A673 (cell line): Measurements from ENCODE around the gene FAM184B. TPM values are rescaled to one million over a fixed set of nuclear protein-coding genes. Genes with fewer than 3 reads are reported as not detected.

Experiments
- Bru-seq: library from RNA; stranded (reverse); fragments of 400-500 nt; gene quantifications from one replicate; lab custom pipeline; 2021; lab: Mats Ljungman, UMichigan
- BruChase-seq, 2 experiments: library from RNA; stranded (reverse); fragments of 400-500 nt; gene quantifications; one replicate each; lab custom pipeline; 2021; lab: Mats Ljungman, UMichigan
- BruUV-seq: library from RNA; stranded (reverse); fragments of 400-500 nt; replicated peaks from 2 replicates; lab custom pipeline; 2021; lab: Mats Ljungman, UMichigan
- CTCF ChIA-PET: fragments of 300-600 bp; sonication (Branson Sonifier 250); formaldehyde crosslinking; loops from one replicate; lab custom pipeline; 2022; ENCODE audit warnings: antibody characterized with exemption; lab: Charles Lee
- POLR2A ChIA-PET: fragments of 300-600 bp; sonication (Branson Sonifier 250); formaldehyde crosslinking; loops from one replicate; lab custom pipeline; 2022; ENCODE audit warnings: antibody characterized with exemption; ENCODE audit not compliant: low non-redundant PET; lab: Charles Lee
- DNase-seq: peaks from one replicate; pipeline ENCODE4 v3.0.0-alpha.2; 2015; ENCODE audit warnings: low spot score
- H3K27ac ChIP-seq: fragments of 200-600 bp; sonication (generic); 2 replicates; pipeline ENCODE4 v1.5.1; 2016; ENCODE audit warnings: mixed run types, low read depth, mild to moderate bottlenecking, mixed read lengths, antibody characterized with exemption, low read length; ENCODE audit not compliant: poor library complexity, severe bottlenecking
- H3K27me3 ChIP-seq: fragments of 200-600 bp; sonication (generic); replicated peaks from 2 replicates; pipeline ENCODE4 v1.6.1; 2017; ENCODE audit warnings: mixed run types, low read depth, mild to moderate bottlenecking, mixed read lengths, antibody characterized with exemption, low read length; ENCODE audit not compliant: insufficient read depth, poor library complexity
- H3K36me3 ChIP-seq: fragments of 200-600 bp; sonication (generic); 2 replicates; pipeline ENCODE4 v1.6.1; 2016; ENCODE audit warnings: mixed run types, mild to moderate bottlenecking, mixed read lengths, antibody characterized with exemption, low read length; ENCODE audit not compliant: insufficient read depth, poor library complexity, severe bottlenecking
- H3K4me1 ChIP-seq: fragments of 200-600 bp; sonication (generic); 2 replicates; pipeline ENCODE4 v1.6.1; 2017; ENCODE audit warnings: mixed run types, mild to moderate bottlenecking, mixed read lengths, antibody characterized with exemption, low read length; ENCODE audit not compliant: insufficient read depth, poor library complexity, severe bottlenecking
- H3K4me3 ChIP-seq: fragments of 200-600 bp; sonication (generic); 2 replicates; pipeline ENCODE4 v1.5.1; 2016; ENCODE audit warnings: low read depth, mixed run types, mild to moderate bottlenecking, mixed read lengths, low read length; ENCODE audit not compliant: poor library complexity, severe bottlenecking
- H3K9me3 ChIP-seq: fragments of 200-600 bp; sonication (generic); 2 replicates; pipeline ENCODE4 v1.6.1; 2016; ENCODE audit warnings: mixed run types, low read depth, mild to moderate bottlenecking, mixed read lengths, antibody characterized with exemption, low read length; ENCODE audit not compliant: poor library complexity, severe bottlenecking
- CTCF ChIP-seq: fragments of 300-800, 200-600 bp; sonication (generic); conservative IDR thresholded peaks from 2 replicates; pipeline ENCODE4 v1.5.1; 2017; ENCODE audit warnings: low read depth, mild to moderate bottlenecking, antibody characterized with exemption, low read length, moderate library complexity, mixed read lengths
- EZH2 ChIP-seq: fragments of 200-600 bp; sonication (generic); IDR thresholded peaks from 2 replicates; pipeline ENCODE4 v1.6.1; 2017; ENCODE audit warnings: borderline replicate concordance, low read depth, mild to moderate bottlenecking, mixed read lengths, antibody characterized with exemption, low read length; ENCODE audit not compliant: poor library complexity, severe bottlenecking
- intact Hi-C: fragments of 100-400 bp; cut with micrococcal nuclease; formaldehyde crosslinking; loops from one replicate; pipeline ENCODE4 v1.10.0; 2022; ENCODE audit not compliant: unreplicated experiment
- long read RNA-seq: library from polyadenylated mRNA; stranded (forward); transcript quantifications from one replicate; pipeline ENCODE4 v2.0.0, GENCODE V29; 2022
- total RNA-seq: library from RNA; stranded (reverse); gene quantifications from 2 replicates; pipeline ENCODE4 v1.2.3, GENCODE V29; 2021

Gene FAM184B
- total RNA-seq (0.15 and 0.26 TPM in 2 replicates), Bru-seq, nascent RNA (percentile 24 among the genes with signal in this experiment), BruChase-seq, experiment 1, labeled RNA remaining after a 2-hour chase (percentile 27 among the genes with signal in this experiment), BruChase-seq, experiment 2, labeled RNA remaining after a 6-hour chase (percentile 27 among the genes with signal in this experiment)
- long read RNA-seq, partial matches to known transcripts: 0 of 18 reads
- long read RNA-seq, other reads (novel, unspliced or antisense): 18 of 18 reads

- Histone ChIP-seq H3K27me3 (peaks cover 24% of the 10 kb centered on the region), H3K36me3 (no peaks in the 10 kb centered on the region), H3K27ac (no peak within 1 kb of the TSS), H3K4me1 (peaks cover 14% of the 10 kb centered on the region), H3K4me3 (peak within 1 kb of the TSS; percentile 42), H3K9me3 (no peaks in the 10 kb centered on the region)
- intact Hi-C loops: no loop called here
- DNase-seq: peak; percentile 59
- CTCF ChIA-PET: no interaction called here
- POLR2A ChIA-PET: no interaction called here
- TF ChIP-seq CTCF: no peak
- no peak for TF ChIP-seq EZH2
- no TSS peak for BruUV-seq
Observed at GRCh38 chr4:17781300-17782287, at the start of gene FAM184B. TSS of gene FAM184B (minus strand) at chr4:17781621. CDS start at chr4:17781299, 322 bp downstream.

- no peak for DNase-seq
- CTCF ChIA-PET: no interaction called here
- Histone ChIP-seq H3K4me1 (no peaks in the 10 kb centered on the region), H3K4me3 (no peak overlapping the region), H3K36me3 (peaks cover 97% of the 10 kb centered on the region), H3K27ac (no peak overlapping the region), H3K9me3 (no peaks in the 10 kb centered on the region), H3K27me3 (no peaks in the 10 kb centered on the region)
- POLR2A ChIA-PET: no interaction called here
- intact Hi-C loops: no loop called here
- BruUV-seq: no TSS peak
- TF ChIP-seq EZH2 (no peak), CTCF (no peak)
Observed at GRCh38 chr4:17823871-17824669, 42.6 kb upstream of the FAM184B start.

- BruUV-seq: no TSS peak
- no peak overlapping the region for H3K4me3 ChIP-seq
Observed at GRCh38 chr4:17817027-17817426, 35.6 kb upstream of the FAM184B start.

More at GRCh38 chr4:17817027-17817426, 35.6 kb upstream of the FAM184B start:
- ChIA-PET CTCF (interaction anchor here (0.9 kb wide), 1 partner anchor 11 kb away, joined by 28 read pairs; no protein-coding TSS in a partner anchor), POLR2A (no interaction called here)
- peaks cover 16% of the 10 kb centered on the region for H3K4me1 ChIP-seq
- peak; percentile 60 for TF ChIP-seq CTCF
- no peak for TF ChIP-seq EZH2
- H3K36me3 ChIP-seq: peaks cover 89% of the 10 kb centered on the region
- intact Hi-C loops: loop anchor here (5.0 kb wide), 1 partner anchor 775 kb away; no protein-coding TSS in a partner anchor
- no peaks in the 10 kb centered on the region for H3K27me3 ChIP-seq
- no peak overlapping the region for H3K27ac ChIP-seq
- no peaks in the 10 kb centered on the region for H3K9me3 ChIP-seq
- peak; percentile 65 for DNase-seq
